GM12891 (cell line): ENCODE measurements around the gene ADIG.

Experiments used
- PAX5 ChIP-seq: IDR thresholded peaks from 2 replicates; pipeline ENCODE4 v1.6.1; 2011; ENCODE audit warnings: low read length, moderate library complexity, mild to moderate bottlenecking; ENCODE audit not compliant: insufficient read depth, severe bottlenecking
- POLR2A ChIP-seq: IDR thresholded peaks from 2 replicates; pipeline ENCODE4 v1.6.1; 2011; ENCODE audit warnings: low read depth, low read length, control low read depth
- POLR2AphosphoS5 ChIP-seq: IDR thresholded peaks from 2 replicates; pipeline ENCODE4 v1.6.1; 2011; ENCODE audit warnings: low read depth, low read length, control low read depth
- POU2F2 ChIP-seq: IDR thresholded peaks from 2 replicates; pipeline ENCODE4 v1.6.1; 2011; ENCODE audit warnings: low read depth, mild to moderate bottlenecking, control low read depth, low read length, moderate library complexity
- TAF1 ChIP-seq: IDR thresholded peaks from 2 replicates; pipeline ENCODE4 v1.6.1; 2011; ENCODE audit warnings: low read depth, low read length, control low read depth

GRCh38 chr20:38555395-38555794 is 25.6 kb upstream of the ADIG start:
- TF ChIP-seq POLR2A (no peak), PAX5 (no peak), POLR2AphosphoS5 (no peak), TAF1 (no peak), POU2F2 (no peak)
